Measurements from ENCODE around the gene TEDC2. TPM values are rescaled to one million over a fixed set of nuclear protein-coding genes. Genes with fewer than 3 reads are reported as not detected.

The TEDC2 gene
- total RNA-seq, 1 experiment from 2014 or later: 35.5 TPM

DNA sequence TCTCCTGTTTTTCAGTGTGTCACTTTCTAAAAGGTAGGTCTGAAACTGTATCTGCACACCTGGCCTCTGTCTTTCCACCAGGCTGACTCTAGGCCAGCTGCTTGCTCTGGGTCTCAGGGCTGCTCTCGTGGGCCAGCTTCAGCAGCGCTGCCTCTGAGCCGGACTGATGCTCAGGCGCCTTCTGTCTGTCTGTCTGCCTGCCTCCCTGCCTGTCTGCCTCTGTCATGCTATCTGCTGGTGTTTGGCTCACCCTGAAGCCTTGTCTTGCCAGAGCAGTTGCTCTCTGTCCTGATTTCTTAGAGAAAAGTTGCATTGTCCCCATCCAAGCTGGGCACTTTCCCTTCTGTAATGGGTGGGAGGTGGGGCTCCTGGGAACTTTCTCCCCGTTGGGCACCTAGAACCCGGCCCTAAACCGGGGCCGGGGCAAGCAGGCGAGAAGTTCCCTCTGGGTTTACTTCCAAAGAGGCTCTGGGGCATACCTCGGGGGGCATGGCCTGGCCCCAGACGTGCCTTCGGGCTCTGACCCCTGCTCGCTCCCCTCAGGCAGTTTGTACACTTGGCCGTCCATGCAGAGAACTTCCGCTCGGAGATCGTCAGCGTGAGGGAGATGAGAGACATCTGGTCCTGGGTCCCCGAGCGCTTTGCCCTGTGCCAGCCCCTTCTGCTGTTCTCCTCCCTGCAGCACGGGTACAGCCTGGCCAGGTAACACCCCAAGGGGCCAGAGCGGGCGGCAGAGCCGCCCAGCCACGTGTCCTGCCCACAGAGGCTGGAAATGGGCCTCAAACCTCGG, 38.0 kb downstream of the TEDC2 start:
- H3F3A ChIP-seq (ENCODE audit: low read length, unreplicated experiment): no peaks in the 10 kb centered on the region
- H3K79me2 ChIP-seq (ENCODE audit: low read length): no peaks in the 10 kb centered on the region
- H3K4me3 ChIP-seq (ENCODE audit: low read length): no peak overlapping the region
- no peak for ATAC-seq
- no peaks in the 10 kb centered on the region for H3K9me2 ChIP-seq (replicated peaks; ENCODE audit: low read length)
- no peaks in the 10 kb centered on the region for H3K36me3 ChIP-seq (ENCODE audit: low read depth, low read length)
- no TSS peak for BruUV-seq (replicated peaks)
- H3K4me1 ChIP-seq (ENCODE audit: insufficient read depth, low read length): no peaks in the 10 kb centered on the region
- no peak for DNase-seq
- no peaks in the 10 kb centered on the region for H4K20me1 ChIP-seq (ENCODE audit: low read length)
- H3K27ac ChIP-seq (ENCODE audit: low read length): no peak overlapping the region
- intact Hi-C loops (cut with micrococcal nuclease): no loop called here
- H3K4me2 ChIP-seq (ENCODE audit: low read length): no peak overlapping the region
- no peak overlapping the region for H3K9ac ChIP-seq (ENCODE audit: low read length)
- H3K27me3 ChIP-seq (ENCODE audit: low read length): no peaks in the 10 kb centered on the region
- ChIA-PET CTCF (no interaction called here), POLR2A (ENCODE audit: unreplicated experiment) (no interaction called here)
- no peak for TF ChIP-seq EZH2phosphoT487 (IDR thresholded peaks at IDR 0.05; ENCODE audit: borderline replicate concordance, low read length)
- no peak for TF ChIP-seq EZH2 (IDR thresholded peaks at IDR 0.05; ENCODE audit: low read length, unreplicated experiment)
- TF ChIP-seq, protein P1, sequence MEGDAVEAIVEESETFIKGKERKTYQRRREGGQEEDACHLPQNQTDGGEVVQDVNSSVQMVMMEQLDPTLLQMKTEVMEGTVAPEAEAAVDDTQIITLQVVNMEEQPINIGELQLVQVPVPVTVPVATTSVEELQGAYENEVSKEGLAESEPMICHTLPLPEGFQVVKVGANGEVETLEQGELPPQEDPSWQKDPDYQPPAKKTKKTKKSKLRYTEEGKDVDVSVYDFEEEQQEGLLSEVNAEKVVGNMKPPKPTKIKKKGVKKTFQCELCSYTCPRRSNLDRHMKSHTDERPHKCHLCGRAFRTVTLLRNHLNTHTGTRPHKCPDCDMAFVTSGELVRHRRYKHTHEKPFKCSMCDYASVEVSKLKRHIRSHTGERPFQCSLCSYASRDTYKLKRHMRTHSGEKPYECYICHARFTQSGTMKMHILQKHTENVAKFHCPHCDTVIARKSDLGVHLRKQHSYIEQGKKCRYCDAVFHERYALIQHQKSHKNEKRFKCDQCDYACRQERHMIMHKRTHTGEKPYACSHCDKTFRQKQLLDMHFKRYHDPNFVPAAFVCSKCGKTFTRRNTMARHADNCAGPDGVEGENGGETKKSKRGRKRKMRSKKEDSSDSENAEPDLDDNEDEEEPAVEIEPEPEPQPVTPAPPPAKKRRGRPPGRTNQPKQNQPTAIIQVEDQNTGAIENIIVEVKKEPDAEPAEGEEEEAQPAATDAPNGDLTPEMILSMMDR (conservative IDR thresholded peaks at IDR 0.05; ENCODE audit: low read depth, low read length): no peak
- H2AFZ ChIP-seq (ENCODE audit: low read length): no peak overlapping the region
- H3K9me3 ChIP-seq (ENCODE audit: low read length): no peaks in the 10 kb centered on the region

DNA sequence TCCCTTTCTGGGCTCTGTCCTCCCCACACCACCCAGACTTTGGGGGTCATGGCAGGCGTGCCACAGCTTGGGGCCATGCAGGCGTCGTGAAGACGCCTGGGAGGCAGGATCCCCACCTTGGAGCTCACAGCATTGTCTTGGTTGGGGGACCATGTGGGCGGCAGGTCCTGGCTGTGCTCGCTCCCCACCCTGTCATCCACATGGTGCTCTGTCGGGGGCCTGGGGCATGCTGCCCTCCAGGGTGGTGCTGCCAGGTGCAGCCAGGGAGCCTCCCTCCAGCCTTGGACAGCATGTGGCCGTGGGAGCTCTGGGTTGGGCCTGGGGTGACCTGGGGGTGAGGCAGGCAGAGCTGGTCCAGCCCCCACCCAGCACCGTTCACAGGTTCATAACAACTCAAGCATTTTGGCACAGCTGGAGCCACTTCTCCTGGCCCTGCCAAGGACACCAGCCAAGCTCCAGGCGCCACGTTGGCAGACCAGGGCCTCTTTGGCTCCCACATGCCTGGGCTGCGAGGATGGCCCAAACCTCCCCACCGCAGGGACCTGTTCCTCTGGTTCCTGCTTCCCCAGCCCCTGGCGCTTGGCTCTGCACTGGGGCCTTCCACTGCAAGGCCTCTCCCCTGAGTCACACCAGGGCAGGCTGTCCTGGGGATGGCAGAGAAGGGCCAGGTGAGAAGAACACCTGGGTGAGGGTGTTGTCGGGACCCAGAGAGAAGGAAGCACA, 38.8 kb downstream of the TEDC2 start:
- intact Hi-C loops (cut with micrococcal nuclease): no loop called here
- no peak overlapping the region for H3K27ac ChIP-seq (ENCODE audit: low read length)
- ATAC-seq (no peak; the same call in 1 of the 2 replicates), DNase-seq (no peak)
- no peaks in the 10 kb centered on the region for H3K36me3 ChIP-seq (ENCODE audit: low read depth, low read length)
- no peaks in the 10 kb centered on the region for H3F3A ChIP-seq (ENCODE audit: low read length, unreplicated experiment)
- no peak overlapping the region for H3K4me3 ChIP-seq (ENCODE audit: low read length)
- no peaks in the 10 kb centered on the region for H3K9me3 ChIP-seq (ENCODE audit: low read length)
- H3K79me2 ChIP-seq (ENCODE audit: low read length): no peaks in the 10 kb centered on the region
- no peak for TF ChIP-seq EZH2phosphoT487 (IDR thresholded peaks at IDR 0.05; ENCODE audit: borderline replicate concordance, low read length)
- no peak for TF ChIP-seq EZH2 (IDR thresholded peaks at IDR 0.05; ENCODE audit: low read length, unreplicated experiment)
- TF ChIP-seq, protein P1 (conservative IDR thresholded peaks at IDR 0.05; ENCODE audit: low read depth, low read length): no peak
- H3K9ac ChIP-seq (ENCODE audit: low read length): no peak overlapping the region
- no TSS peak for BruUV-seq (replicated peaks)
- H3K9me2 ChIP-seq (replicated peaks; ENCODE audit: low read length): no peaks in the 10 kb centered on the region
- no peaks in the 10 kb centered on the region for H3K27me3 ChIP-seq (ENCODE audit: low read length)
- no peaks in the 10 kb centered on the region for H4K20me1 ChIP-seq (ENCODE audit: low read length)
- CTCF ChIA-PET: no interaction called here
- POLR2A ChIA-PET (ENCODE audit: unreplicated experiment): no interaction called here
- no peak overlapping the region for H3K4me2 ChIP-seq (ENCODE audit: low read length)
- no peaks in the 10 kb centered on the region for H3K4me1 ChIP-seq (ENCODE audit: insufficient read depth, low read length)
- no peak overlapping the region for H2AFZ ChIP-seq (ENCODE audit: low read length)

DNA sequence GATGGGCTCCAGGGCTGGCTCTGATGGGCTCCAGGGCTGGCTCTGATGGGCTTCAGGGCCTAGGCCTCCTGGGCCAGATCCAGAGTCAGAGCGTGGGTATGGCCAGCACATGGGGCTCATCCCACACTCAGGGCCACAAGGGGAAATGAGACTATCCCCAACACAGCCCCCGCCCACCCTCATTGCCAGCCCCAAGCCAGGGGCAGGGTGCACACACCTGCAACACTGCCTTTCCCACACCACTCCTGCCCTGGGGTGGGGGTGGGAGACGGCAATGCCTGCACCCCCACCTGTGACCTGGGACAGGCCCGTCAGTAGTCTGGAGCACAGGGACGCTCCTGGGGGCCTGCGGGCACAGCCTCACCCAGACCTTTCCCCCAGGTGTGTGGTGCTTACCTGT, 39.5 kb downstream of the TEDC2 start:
- ChIA-PET POLR2A (ENCODE audit: unreplicated experiment) (no interaction called here), CTCF (no interaction called here)
- no TSS peak for BruUV-seq (replicated peaks)
- Histone ChIP-seq H3K9me2 (replicated peaks; ENCODE audit: low read length) (no peaks in the 10 kb centered on the region), H3K27ac (ENCODE audit: low read length) (no peak overlapping the region), H3K79me2 (ENCODE audit: low read length) (no peaks in the 10 kb centered on the region), H3K9me3 (ENCODE audit: low read length) (no peaks in the 10 kb centered on the region), H3K36me3 (ENCODE audit: low read depth, low read length) (no peaks in the 10 kb centered on the region), H3K4me1 (ENCODE audit: insufficient read depth, low read length) (no peaks in the 10 kb centered on the region), H2AFZ (ENCODE audit: low read length) (no peak overlapping the region), H4K20me1 (ENCODE audit: low read length) (no peaks in the 10 kb centered on the region), H3K4me3 (ENCODE audit: low read length) (no peak overlapping the region), H3K27me3 (ENCODE audit: low read length) (no peaks in the 10 kb centered on the region), H3K4me2 (ENCODE audit: low read length) (no peak overlapping the region), H3F3A (ENCODE audit: low read length, unreplicated experiment) (no peaks in the 10 kb centered on the region), H3K9ac (ENCODE audit: low read length) (no peak overlapping the region)
- TF ChIP-seq EZH2phosphoT487 (IDR thresholded peaks at IDR 0.05; ENCODE audit: borderline replicate concordance, low read length) (no peak), EZH2 (IDR thresholded peaks at IDR 0.05; ENCODE audit: low read length, unreplicated experiment) (no peak)
- TF ChIP-seq, protein P1 (conservative IDR thresholded peaks at IDR 0.05; ENCODE audit: low read depth, low read length): no peak
- ATAC-seq: no peak
- intact Hi-C loops (cut with micrococcal nuclease): no loop called here
- DNase-seq: no peak

All from PC-3 (cell line).